IMR-90 (cell line): ENCODE data around the gene ZNF688. TPM values are rescaled to one million over a fixed set of nuclear protein-coding genes. Genes with fewer than 3 reads are reported as not detected.

Experiments
- ATAC-seq: fragments of 200-7000 bp; cut with Tn5 transposase; 2 replicates; pipeline ENCODE4 v1.9.1; 2020; ENCODE audit warnings: low read depth, mild to moderate bottlenecking, moderate library complexity
- BruUV-seq: library from RNA; stranded (reverse); fragments of 400-500 nt; replicated peaks from 2 replicates; lab custom pipeline; 2021; lab: Mats Ljungman, UMichigan
- CTCF ChIA-PET: fragments of 300-600 bp; formaldehyde crosslinking; extraction: SDS; loops from one replicate; lab custom pipeline; 2021; ENCODE audit warnings: antibody characterized with exemption; lab: Yijun Ruan, JAX
- POLR2A ChIA-PET: fragments of 300-600 bp; sonication (Branson Sonifier 250); formaldehyde crosslinking; loops from one replicate; lab custom pipeline; 2022; ENCODE audit warnings: antibody characterized with exemption; ENCODE audit not compliant: unreplicated experiment; lab: Charles Lee
- DNase-seq: peaks from one replicate; pipeline ENCODE4 v3.0.0; 2013
- H2AFZ ChIP-seq: replicated peaks from 2 replicates; pipeline ENCODE3; 2013; ENCODE audit warnings: low read length, mild to moderate bottlenecking; ENCODE audit not compliant: poor library complexity
- H2AK5ac ChIP-seq: 2 replicates; pipeline ENCODE4 v1.6.1; 2013; ENCODE audit warnings: low read depth, low read length, inconsistent platforms
- H2AK9ac ChIP-seq: replicated peaks from 2 replicates; pipeline ENCODE3; 2013; ENCODE audit warnings: mild to moderate bottlenecking, low read depth, low read length, moderate library complexity; ENCODE audit not compliant: poor library complexity
- H2BK120ac ChIP-seq: 2 replicates; pipeline ENCODE4 v1.6.1; 2013; ENCODE audit warnings: low read depth, low read length, inconsistent platforms
- H2BK15ac ChIP-seq: 3 replicates; pipeline ENCODE4 v1.6.1; 2013; ENCODE audit warnings: low read depth, low read length, inconsistent platforms
- H2BK20ac ChIP-seq: 2 replicates; pipeline ENCODE4 v1.6.1; 2013; ENCODE audit warnings: low read depth, mild to moderate bottlenecking, inconsistent platforms, low read length, moderate library complexity
- H2BK5ac ChIP-seq: 2 replicates; pipeline ENCODE4 v1.6.1; 2013; ENCODE audit warnings: mild to moderate bottlenecking, low read depth, low read length, inconsistent platforms; ENCODE audit not compliant: poor library complexity, severe bottlenecking
- H3K14ac ChIP-seq: replicated peaks from 2 replicates; pipeline ENCODE4 v1.6.1; 2013; ENCODE audit warnings: low read depth, low read length, inconsistent platforms
- H3K18ac ChIP-seq: 2 replicates; pipeline ENCODE4 v1.6.1; 2013; ENCODE audit warnings: low read depth, low read length, control low read depth
- H3K23ac ChIP-seq: 2 replicates; pipeline ENCODE4 v1.6.1; 2013; ENCODE audit warnings: low read depth, low read length, inconsistent platforms
- H3K27ac ChIP-seq: 2 replicates; pipeline ENCODE4 v1.5.1; 2013; ENCODE audit warnings: mild to moderate bottlenecking, control low read depth, low read length; ENCODE audit not compliant: insufficient read depth
- H3K27me3 ChIP-seq: 2 replicates; pipeline ENCODE4 v1.6.1; 2013; ENCODE audit warnings: low read length; ENCODE audit not compliant: control insufficient read depth, insufficient read depth
- H3K36me3 ChIP-seq: 2 replicates; pipeline ENCODE4 v1.6.1; 2013; ENCODE audit warnings: low read length, mixed read lengths; ENCODE audit not compliant: control insufficient read depth, insufficient read depth
- H3K4ac ChIP-seq: 2 replicates; pipeline ENCODE4 v1.6.1; 2013; ENCODE audit warnings: low read depth, low read length, inconsistent platforms
- H3K4me1 ChIP-seq: 2 replicates; pipeline ENCODE4 v1.6.1; 2013; ENCODE audit warnings: low read length, mixed read lengths; ENCODE audit not compliant: control insufficient read depth, insufficient read depth
- H3K4me2 ChIP-seq: 2 replicates; pipeline ENCODE4 v1.6.1; 2013; ENCODE audit warnings: low read depth, mild to moderate bottlenecking, control low read depth, low read length, moderate library complexity
- H3K4me3 ChIP-seq: 2 replicates; pipeline ENCODE4 v1.5.1; 2013; ENCODE audit warnings: low read depth, mild to moderate bottlenecking, control low read depth, low read length, moderate library complexity; ENCODE audit not compliant: insufficient read depth
- H3K56ac ChIP-seq: 2 replicates; pipeline ENCODE4 v1.6.1; 2013; ENCODE audit warnings: low read length, inconsistent platforms; ENCODE audit not compliant: insufficient read depth; ENCODE audit errors: extremely low read depth
- H3K79me1 ChIP-seq, 2 experiments: 2 replicates each; pipeline ENCODE4 v1.6.1; 2013; ENCODE audit warnings: low read length in 2 of 2, inconsistent platforms in 1 of 2, low read depth in 1 of 2
- H3K9ac ChIP-seq: 2 replicates; pipeline ENCODE4 v1.6.1; 2013; ENCODE audit warnings: low read depth, low read length, control low read depth
- H3K9me1 ChIP-seq: 2 replicates; pipeline ENCODE4 v1.6.1; 2013; ENCODE audit warnings: low read length, inconsistent platforms; ENCODE audit not compliant: insufficient read depth
- H3K9me3 ChIP-seq: 2 replicates; pipeline ENCODE4 v1.6.1; 2013; ENCODE audit warnings: low read length; ENCODE audit not compliant: control insufficient read depth, insufficient read depth
- H4K20me1 ChIP-seq: 2 replicates; pipeline ENCODE4 v1.6.1; 2013; ENCODE audit warnings: low read length, inconsistent platforms; ENCODE audit not compliant: insufficient read depth
- H4K5ac ChIP-seq: 2 replicates; pipeline ENCODE4 v1.6.1; 2013; ENCODE audit warnings: mild to moderate bottlenecking, low read depth, low read length, control low read depth
- H4K8ac ChIP-seq, 2 experiments: 2 replicates each; pipeline ENCODE4 v1.6.1; 2013; ENCODE audit warnings: low read depth in 2 of 2, low read length in 2 of 2, control low read depth in 1 of 2, inconsistent platforms in 1 of 2
- H4K91ac ChIP-seq: 2 replicates; pipeline ENCODE4 v1.6.1; 2013; ENCODE audit warnings: low read depth, low read length, inconsistent platforms; ENCODE audit not compliant: insufficient read depth
- CEBPB ChIP-seq: IDR thresholded peaks from 2 replicates; pipeline ENCODE4 v1.6.1; 2012; ENCODE audit warnings: low read depth, low read length, improper control_type of control experiment
- FOS ChIP-seq: fragments of 150-350 bp; IDR thresholded peaks from 2 replicates; pipeline ENCODE4 v1.6.1; 2016; ENCODE audit warnings: low read depth, low read length
- MAZ ChIP-seq: IDR thresholded peaks from 2 replicates; pipeline ENCODE4 v1.6.1; 2012; ENCODE audit warnings: low read depth, mild to moderate bottlenecking, low read length, improper control_type of control experiment, moderate library complexity, borderline replicate concordance
- MXI1 ChIP-seq: IDR thresholded peaks from 2 replicates; pipeline ENCODE4 v1.6.1; 2012; ENCODE audit warnings: low read depth, mild to moderate bottlenecking, low read length, moderate library complexity, borderline replicate concordance
- SMC3 ChIP-seq: fragments of 150-350 bp; IDR thresholded peaks from 2 replicates; pipeline ENCODE4 v1.6.1; 2016; ENCODE audit warnings: low read depth, mild to moderate bottlenecking, antibody characterized with exemption, low read length, moderate library complexity
- WGBS, 2 experiments: methylation state at CpG; one replicate each; pipeline versions ENCODE4 v1.1.5 to v1.1.7; 2013; ENCODE audit warnings: missing lambda C conversion rate in 2 of 2; ENCODE audit not compliant: insufficient read length in 1 of 2; ENCODE audit errors: extremely low coverage in 2 of 2; 5-methylcytosine and 5-hydroxymethylcytosine counted together
- dilution Hi-C: fragments of 300-500 bp; cut with HindIII; formaldehyde crosslinking; loops from one replicate; pipeline ENCODE4 v1.14.3; 2018; ENCODE audit warnings: low sequenced_read_pairs; ENCODE audit not compliant: unreplicated experiment
- in situ Hi-C: fragments of 300-500 bp; cut with MboI; formaldehyde crosslinking; loops from 3 replicates; pipeline ENCODE4 v1.14.3; 2019; ENCODE audit warnings: low sequenced_read_pairs, inconsistent platforms, mixed read lengths
- intact Hi-C: fragments of 100-400 bp; cut with micrococcal nuclease; formaldehyde crosslinking; loops from 2 replicates; pipeline ENCODE4 v1.10.0; 2022
- polyA plus RNA-seq, 3 experiments: library from polyadenylated mRNA; depleted of rRNA; stranded (reverse); fragments of >200 nt; gene quantifications; 2 replicates each; pipeline ENCODE4 v1.2.3, GENCODE V29; 2012; ENCODE audit warnings: low replicate concordance in 1 of 3
- total RNA-seq: library from RNA; depleted of rRNA; stranded (reverse); fragments of >200 nt; gene quantifications from 2 replicates; pipeline ENCODE4 v1.2.3, GENCODE V29; 2012

Gene ZNF688
- total and polyA plus RNA-seq, 2 of the 4 experiments (the other 2 are of a cell fraction) = 1.8 to 3.7 TPM

- Histone ChIP-seq H3K9me1 (no peaks in the 10 kb centered on the region), H3K4ac (no peak overlapping the region), H2BK15ac (no peak overlapping the region), H2AFZ (no peak overlapping the region), H3K27ac (peak overlapping the region; percentile 21; the same call in 1 of the 2 replicates), H3K4me3 (no peak overlapping the region), H3K9me3 (no peaks in the 10 kb centered on the region), H2AK5ac (no peak overlapping the region), H2BK120ac (no peak overlapping the region; the same call in 1 of the 2 replicates), H3K23ac (peak overlapping the region; percentile 8; the same call in 1 of the 2 replicates), H3K27me3 (peaks cover 6% of the 10 kb centered on the region; the same call in 1 of the 2 replicates), H2BK5ac (no peak overlapping the region), H3K4me2 (peak overlapping the region; percentile 4; the same call in 1 of the 2 replicates), H3K4me1 (peaks cover 9% of the 10 kb centered on the region), H4K20me1 (no peaks in the 10 kb centered on the region), H3K56ac (no peak overlapping the region), H3K79me1 (peaks cover 5 to 15% of the 10 kb centered on the region in 2 experiments; a peak in 3 of 4 replicates), H3K9ac (no peak overlapping the region), H3K18ac (no peak overlapping the region), H3K36me3 (no peaks in the 10 kb centered on the region), H4K8ac (peak overlapping the region in 1 of 2 experiments; percentile 9; a peak in 1 of 4 replicates), H2AK9ac (no peak overlapping the region), H3K14ac (no peak overlapping the region), H2BK20ac (no peak overlapping the region), H4K91ac (no peak overlapping the region), H4K5ac (no peak overlapping the region)
- DNase-seq = peak; percentile 74
- intact Hi-C loops = loop anchor here (1.0 kb wide), 1 partner anchor 26 kb away; no protein-coding TSS in a partner anchor
- dilution Hi-C loops = no loop called here
- WGBS, 2 experiments = 10% methylated on average over 2 of the region's 6 CpGs; no CpG with 5 or more reads in 1 of the 2 experiments
- ChIA-PET POLR2A (interaction anchor here (0.5 kb wide), 1 partner anchor 200 kb away, joined by 3 read pairs; no protein-coding TSS in a partner anchor), CTCF (interaction anchor here (0.6 kb wide), 1 partner anchor 29 kb away, joined by 6 read pairs; no protein-coding TSS in a partner anchor)
- TF ChIP-seq MAZ (no peak), MXI1 (no peak), FOS (no peak), CEBPB (peak; percentile 93), SMC3 (no peak)
- peak; percentile 4; the same call in 1 of the 2 replicates for ATAC-seq
- in situ Hi-C loops = no loop called here
- no TSS peak for BruUV-seq
Observed at GRCh38 chr16:30567991-30568638, 3.4 kb downstream of the ZNF688 start.
